HepG2 (cell line): Measurements from ENCODE around the gene CCDC88B. TPM values are rescaled to one million over a fixed set of nuclear protein-coding genes. Genes with fewer than 3 reads are reported as not detected.

Source experiments
- AHR ChIP-seq: IDR thresholded peaks from 2 replicates; pipeline ENCODE4 v1.6.1; 2018; ENCODE audit warnings: missing genetic modification reagents, missing compliant biosample characterization
- CREM ChIP-seq, 2 experiments: sonication (generic) in 1 of 2; formaldehyde crosslinking in 1 of 2; IDR thresholded peaks; 2 replicates each; pipeline versions ENCODE4 v1.4.0 to v1.6.1; 2016 to 2020; ENCODE audit warnings: antibody characterized with exemption in 1 of 2, mild to moderate bottlenecking in 1 of 2, missing genetic modification reagents in 1 of 2
- E2F1 ChIP-seq: sonication (generic); formaldehyde crosslinking; IDR thresholded peaks from 2 replicates; pipeline ENCODE4 v1.5.0; 2020; ENCODE audit warnings: missing genetic modification reagents
- GMEB2 ChIP-seq: IDR thresholded peaks from 2 replicates; pipeline ENCODE4 v1.6.1; 2016; ENCODE audit warnings: missing biosample characterization, missing genetic modification reagents, low read depth
- ISX ChIP-seq: sonication (generic); formaldehyde crosslinking; conservative IDR thresholded peaks from 2 replicates; pipeline ENCODE4 v1.5.0; 2020; ENCODE audit warnings: missing genetic modification reagents
- JUNB ChIP-seq: sonication (generic); formaldehyde crosslinking; IDR thresholded peaks from 2 replicates; pipeline ENCODE4 v1.8.0; 2022; ENCODE audit warnings: missing genetic modification reagents, mild to moderate bottlenecking, borderline replicate concordance
- KDM5A ChIP-seq: fragments of 200-600 bp; sonication (generic); IDR thresholded peaks from 2 replicates; pipeline ENCODE4 v1.7.0; 2018; ENCODE audit warnings: antibody characterized with exemption, mild to moderate bottlenecking, low read length, borderline replicate concordance
- SCMH1 ChIP-seq: sonication (generic); formaldehyde crosslinking; IDR thresholded peaks from 2 replicates; pipeline ENCODE4 v1.9.0; 2021; ENCODE audit warnings: missing genetic modification reagents, mild to moderate bottlenecking, borderline replicate concordance
- THAP9 ChIP-seq: sonication (generic); formaldehyde crosslinking; IDR thresholded peaks from 2 replicates; pipeline ENCODE4; 2020; ENCODE audit warnings: missing genetic modification reagents, mild to moderate bottlenecking, borderline replicate concordance
- THRA ChIP-seq: sonication (generic); formaldehyde crosslinking; IDR thresholded peaks from 2 replicates; pipeline ENCODE4 v1.4.0; 2020; ENCODE audit warnings: missing genetic modification reagents, borderline replicate concordance
- ZBTB33 ChIP-seq: sonication (generic); formaldehyde crosslinking; IDR thresholded peaks from 2 replicates; pipeline ENCODE4 v1.4.0; 2020; ENCODE audit warnings: missing genetic modification reagents
- ZKSCAN1 ChIP-seq: fragments of 150-350 bp; IDR thresholded peaks from 2 replicates; pipeline ENCODE4 v1.6.1; 2014; ENCODE audit warnings: low read length
- ZNF281 ChIP-seq: sonication (generic); formaldehyde crosslinking; IDR thresholded peaks from 2 replicates; pipeline ENCODE4 v1.4.0; 2020; ENCODE audit warnings: missing genetic modification reagents, borderline replicate concordance
- ZNF598 ChIP-seq: sonication (generic); formaldehyde crosslinking; IDR thresholded peaks from 2 replicates; pipeline ENCODE4 v1.5.1; 2020; ENCODE audit warnings: mild to moderate bottlenecking, missing genetic modification reagents, borderline replicate concordance
- ZSCAN12 ChIP-seq: sonication (generic); formaldehyde crosslinking; IDR thresholded peaks from 2 replicates; pipeline ENCODE4 v1.9.0; 2021; ENCODE audit warnings: mild to moderate bottlenecking, missing genetic modification reagents
- polyA plus RNA-seq, 8 experiments: library from polyadenylated mRNA; depleted of rRNA in 3 of 8; stranded (reverse) in 7 of 8; unstranded in 1 of 8; fragments of >200 nt; fragmentation: Illumina TruSeq in 4 of 8; extraction: Trizol in 4 of 8; gene quantifications; 2 replicates each; pipeline versions ENCODE4 v1.2.1 to v1.2.3, GENCODE V29; 2011 to 2016; ENCODE audit warnings: low read depth in 4 of 8, missing spikeins in 1 of 8, mixed read lengths in 1 of 8; ENCODE audit not compliant: insufficient read depth in 1 of 8
- total RNA-seq, 5 experiments: library from RNA; depleted of rRNA; stranded (reverse); fragments of >200 nt; fragmentation: Illumina TruSeq; extraction: Trizol; gene quantifications; 2 replicates each; pipeline ENCODE4 v1.2.3, GENCODE V29; 2016; ENCODE audit warnings: low read depth in 1 of 5

Gene CCDC88B
- total and polyA plus RNA-seq, 2 of the 13 experiments (the other 11 are each of a cell fraction or from before 2014, with no cell fraction given) = 3.6 to 4.8 TPM

- peak; percentile 9 for TF ChIP-seq ZNF281 (CRISPR knock-in tag)
- 0 out of 2 replicates have a peak, but pooled peaks have one; percentile 64 for TF ChIP-seq ISX (CRISPR knock-in tag)
- no peak for TF ChIP-seq ZNF598 (CRISPR knock-in tag)
- no peak for TF ChIP-seq SCMH1 (CRISPR knock-in tag)
- TF ChIP-seq AHR (CRISPR knock-in tag) = no peak
- TF ChIP-seq KDM5A = no peak; the same call in 1 of the 2 replicates
- no peak; the same call in 1 of the 2 replicates for TF ChIP-seq CREM (IDR thresholded peaks at IDR 0.05)
- no peak for TF ChIP-seq CREM (CRISPR knock-in tag; IDR thresholded peaks at IDR 0.05)
- no peak for TF ChIP-seq JUNB
- no peak for TF ChIP-seq GMEB2 (CRISPR knock-in tag)
- TF ChIP-seq ZKSCAN1 = no peak
- peak; percentile 67; the same call in 1 of the 2 replicates for TF ChIP-seq THAP9 (CRISPR knock-in tag)
- TF ChIP-seq ZBTB33 (CRISPR knock-in tag) = no peak
- peak; percentile 31; the same call in 1 of the 2 replicates for TF ChIP-seq THRA (CRISPR knock-in tag)
- TF ChIP-seq ZSCAN12 (CRISPR knock-in tag) = 0 out of 2 replicates have a peak, but pooled peaks have one; percentile 40
- TF ChIP-seq E2F1 (CRISPR knock-in tag) = 0 out of 2 replicates have a peak, but pooled peaks have one; percentile 6
Measured at GRCh38 chr11:64304316-64305072, 35.5 kb upstream of the CCDC88B start (continued).
